Coronary artery (tissue), 2 donors: ENCODE results near the gene BPIFB3.

ENCODE experiments used
- DNase-seq: peaks from one replicate; pipeline ENCODE4 v3.0.0-alpha.2; 2017; ENCODE audit warnings: low spot score
- H3K27ac ChIP-seq, 2 donors: fragments of 200-600 bp; sonication (generic); one replicate each; pipeline ENCODE4 v1.5.1; 2016 to 2019
- H3K4me3 ChIP-seq: fragments of 200-600 bp; sonication (generic); 2 replicates; pipeline ENCODE4 v1.5.1; 2016; ENCODE audit warnings: mild to moderate bottlenecking, moderate library complexity
- TF ChIP-seq, protein P1 (sequence below): fragments of 200-600 bp; sonication (generic); IDR thresholded peaks from one replicate; pipeline ENCODE4 v1.5.1; 2019; ENCODE audit warnings: antibody characterized with exemption

The BPIFB3 gene

GRCh38 chr20:33012327-33013189, 41.1 kb upstream of the BPIFB3 start:
- no peak overlapping the region for H3K4me3 ChIP-seq
- no peak overlapping the region for H3K27ac ChIP-seq
- DNase-seq = no peak
- TF ChIP-seq, protein P1, sequence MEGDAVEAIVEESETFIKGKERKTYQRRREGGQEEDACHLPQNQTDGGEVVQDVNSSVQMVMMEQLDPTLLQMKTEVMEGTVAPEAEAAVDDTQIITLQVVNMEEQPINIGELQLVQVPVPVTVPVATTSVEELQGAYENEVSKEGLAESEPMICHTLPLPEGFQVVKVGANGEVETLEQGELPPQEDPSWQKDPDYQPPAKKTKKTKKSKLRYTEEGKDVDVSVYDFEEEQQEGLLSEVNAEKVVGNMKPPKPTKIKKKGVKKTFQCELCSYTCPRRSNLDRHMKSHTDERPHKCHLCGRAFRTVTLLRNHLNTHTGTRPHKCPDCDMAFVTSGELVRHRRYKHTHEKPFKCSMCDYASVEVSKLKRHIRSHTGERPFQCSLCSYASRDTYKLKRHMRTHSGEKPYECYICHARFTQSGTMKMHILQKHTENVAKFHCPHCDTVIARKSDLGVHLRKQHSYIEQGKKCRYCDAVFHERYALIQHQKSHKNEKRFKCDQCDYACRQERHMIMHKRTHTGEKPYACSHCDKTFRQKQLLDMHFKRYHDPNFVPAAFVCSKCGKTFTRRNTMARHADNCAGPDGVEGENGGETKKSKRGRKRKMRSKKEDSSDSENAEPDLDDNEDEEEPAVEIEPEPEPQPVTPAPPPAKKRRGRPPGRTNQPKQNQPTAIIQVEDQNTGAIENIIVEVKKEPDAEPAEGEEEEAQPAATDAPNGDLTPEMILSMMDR = no peak

- no peak overlapping the region for H3K4me3 ChIP-seq
- DNase-seq = no peak
- no peak overlapping the region for H3K27ac ChIP-seq
- TF ChIP-seq, protein P1 = no peak
Observed at GRCh38 chr20:33013701-33014326, 39.9 kb upstream of the BPIFB3 start.

DNA sequence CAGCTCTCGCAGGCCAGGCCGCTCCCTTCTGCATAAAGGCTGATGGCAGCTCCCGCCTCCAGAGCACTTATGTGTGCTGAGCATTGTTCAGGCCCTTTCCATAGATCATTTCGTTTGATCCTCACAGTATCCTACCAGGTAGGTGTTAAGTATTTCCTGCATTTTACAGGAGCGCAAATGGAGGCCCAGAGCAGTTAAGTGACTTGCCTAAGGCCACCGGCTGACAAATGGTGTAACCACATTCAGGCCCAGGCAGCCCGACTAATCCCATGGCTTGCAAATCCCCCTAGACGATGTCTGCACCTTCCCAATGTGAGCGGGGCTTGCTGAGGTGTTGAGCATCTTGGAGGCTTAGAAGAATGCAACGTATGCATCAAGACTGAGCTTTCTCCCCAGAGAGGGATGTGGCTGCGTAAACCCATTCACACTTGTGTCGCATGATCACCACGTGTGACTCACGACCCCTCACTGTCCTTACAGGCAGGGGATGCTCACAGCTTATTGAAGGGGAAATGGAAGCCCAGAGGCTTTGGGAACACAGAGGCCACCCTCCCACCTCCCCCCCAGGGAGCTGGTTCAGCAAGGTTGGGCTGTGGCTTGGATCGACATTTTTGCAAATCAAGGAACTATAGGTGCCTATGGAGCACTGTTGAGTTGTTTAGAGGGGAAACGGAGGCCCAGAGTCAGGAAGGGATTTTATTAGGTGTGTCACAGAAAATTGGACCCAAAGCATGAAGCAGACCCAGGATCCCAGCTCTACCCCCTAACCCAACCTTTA, 39.2 kb upstream of the BPIFB3 start:
- H3K4me3 ChIP-seq = no peak overlapping the region

DNA sequence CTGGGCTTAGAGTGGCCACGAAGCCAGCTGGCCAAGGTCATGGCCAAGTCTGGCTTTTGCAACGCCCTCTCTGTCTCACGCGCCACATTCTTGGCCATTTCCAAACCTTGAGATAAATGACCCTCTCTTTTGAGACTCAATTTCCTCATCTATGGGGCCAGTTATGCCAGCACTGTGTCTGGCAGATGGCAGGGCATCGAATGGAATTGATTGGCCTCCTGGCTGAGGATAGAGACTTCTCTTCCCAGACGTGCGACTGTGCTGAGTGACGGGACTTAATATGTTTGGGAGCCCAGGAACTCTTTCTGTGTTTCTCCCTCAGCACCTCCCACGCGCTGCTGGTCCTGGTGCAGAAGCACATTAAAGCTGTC, 38.6 kb upstream of the BPIFB3 start:
- TF ChIP-seq, protein P1 = no peak
- no peak overlapping the region for H3K4me3 ChIP-seq
- DNase-seq = no peak
- no peak overlapping the region for H3K27ac ChIP-seq

More for the DNA sequence above, 39.2 kb upstream of the BPIFB3 start:
- TF ChIP-seq, protein P1 = no peak
- no peak for DNase-seq
- no peak overlapping the region for H3K27ac ChIP-seq

- TF ChIP-seq, protein P1 = no peak
- no peak overlapping the region for H3K4me3 ChIP-seq
- H3K27ac ChIP-seq = no peak overlapping the region
- no peak for DNase-seq
Observed at GRCh38 chr20:33015700-33016580, 37.8 kb upstream of the BPIFB3 start.

GRCh38 chr20:33016581-33017109, 37.1 kb upstream of the BPIFB3 start:
- TF ChIP-seq, protein P1 = no peak
- Histone ChIP-seq H3K4me3 (no peak overlapping the region), H3K27ac (no peak overlapping the region)
- no peak for DNase-seq
